Upper lobe of left lung (tissue), 4 donors: Measurements from ENCODE around the gene BACE2.

ENCODE experiments used
- CTCF ChIP-seq, 6 experiments: fragments of 450-650 bp in 4 of 6; fragments of 200-600 bp in 2 of 6; sonication (generic) in 2 of 6; IDR thresholded peaks; one replicate each; pipeline ENCODE4 v1.5.1; 2016 to 2019; ENCODE audit warnings: antibody characterized with exemption in 6 of 6
- POLR2A ChIP-seq, 4 donors: fragments of 450-650 bp; IDR thresholded peaks; one replicate each; pipeline ENCODE4 v1.5.1; 2016 to 2017; ENCODE audit warnings: antibody characterized with exemption in 4 of 4, mild to moderate bottlenecking in 2 of 4
- POLR2AphosphoS5 ChIP-seq, 2 donors: sonication (generic); formaldehyde crosslinking; IDR thresholded peaks; one replicate each; pipeline ENCODE4 v1.5.1; 2017; ENCODE audit warnings: antibody characterized with exemption in 2 of 2

- TF ChIP-seq CTCF (IDR thresholded peaks at IDR 0.05) (no peak), POLR2AphosphoS5 (IDR thresholded peaks at IDR 0.05) (no peak), POLR2A (IDR thresholded peaks at IDR 0.05) (no peak)
Measured at GRCh38 chr21:41254090-41254700, 86.2 kb downstream of the BACE2 start.
